Subcutaneous abdominal adipose tissue (tissue), 5 donors: Measurements from ENCODE around the gene KPNA5.
A peak's percentile ranks its signal among the peaks of the same experiment; 100 is the strongest.

Experiments
- H3K27ac ChIP-seq: one replicate; pipeline ENCODE4 v1.7.0; 2013; ENCODE audit warnings: low read depth, mild to moderate bottlenecking, inconsistent platforms, low read length, moderate library complexity
- H3K27me3 ChIP-seq, 5 donors: one replicate each; pipeline ENCODE4 v1.7.0; 2013; ENCODE audit warnings: low read length in 5 of 5, inconsistent platforms in 1 of 5; ENCODE audit not compliant: control insufficient read depth in 5 of 5, insufficient read depth in 4 of 5
- H3K36me3 ChIP-seq, 5 donors: one replicate each; pipeline ENCODE4 v1.7.0; 2013; ENCODE audit warnings: low read length in 5 of 5; ENCODE audit not compliant: control insufficient read depth in 5 of 5, insufficient read depth in 5 of 5
- H3K4me1 ChIP-seq, 5 donors: one replicate each; pipeline ENCODE4 v1.7.0; 2013; ENCODE audit warnings: low read length in 5 of 5, mild to moderate bottlenecking in 3 of 5, moderate library complexity in 1 of 5; ENCODE audit not compliant: control insufficient read depth in 5 of 5, insufficient read depth in 5 of 5
- H3K4me3 ChIP-seq, 5 donors: one replicate each; pipeline ENCODE4 v1.7.0; 2013; ENCODE audit warnings: low read length in 5 of 5, low read depth in 1 of 5
- H3K9ac ChIP-seq, 5 donors: one replicate each; pipeline ENCODE4 v1.7.0; 2013; ENCODE audit warnings: low read length in 5 of 5, mild to moderate bottlenecking in 4 of 5, moderate library complexity in 3 of 5
- H3K9me3 ChIP-seq, 5 donors: one replicate each; pipeline ENCODE4 v1.7.0; 2013; ENCODE audit warnings: low read length in 5 of 5; ENCODE audit not compliant: control insufficient read depth in 5 of 5
- donor health status: healthy.
- donor health status: healthy.
- donor health status: healthy.
- donor health status: healthy.
- donor health status: healthy.

Gene KPNA5

DNA sequence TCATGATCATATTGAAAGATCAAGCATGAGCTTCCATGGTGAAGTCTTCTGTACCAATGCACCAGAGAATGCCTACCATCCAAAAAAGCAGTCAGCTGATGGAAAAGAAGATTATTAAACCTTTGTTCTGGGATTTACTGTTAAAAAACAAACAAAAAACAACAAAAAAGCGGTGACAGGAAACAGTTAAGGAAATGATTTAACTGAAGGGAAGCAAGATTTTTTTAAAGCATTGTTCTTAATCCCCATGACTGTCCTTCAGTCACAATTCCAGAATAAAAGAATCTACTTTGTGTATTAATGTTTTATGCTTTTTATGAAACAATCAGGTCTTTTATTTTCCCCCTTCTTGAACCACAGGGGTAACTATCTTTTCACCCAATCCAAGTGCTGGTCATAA lies 60.6 kb downstream of the KPNA5 start:
- Histone ChIP-seq H3K4me1 (no peaks in the 10 kb centered on the region), H3K9me3 (peaks cover 0 to 10% (median 3%) of the 10 kb centered on the region in 5 donors), H3K9ac (no peak overlapping the region), H3K27ac (no peak overlapping the region), H3K27me3 (no peaks in the 10 kb centered on the region), H3K36me3 (peaks cover 0 to 10% (median 0%) of the 10 kb centered on the region in 5 donors), H3K4me3 (no peak overlapping the region)

DNA sequence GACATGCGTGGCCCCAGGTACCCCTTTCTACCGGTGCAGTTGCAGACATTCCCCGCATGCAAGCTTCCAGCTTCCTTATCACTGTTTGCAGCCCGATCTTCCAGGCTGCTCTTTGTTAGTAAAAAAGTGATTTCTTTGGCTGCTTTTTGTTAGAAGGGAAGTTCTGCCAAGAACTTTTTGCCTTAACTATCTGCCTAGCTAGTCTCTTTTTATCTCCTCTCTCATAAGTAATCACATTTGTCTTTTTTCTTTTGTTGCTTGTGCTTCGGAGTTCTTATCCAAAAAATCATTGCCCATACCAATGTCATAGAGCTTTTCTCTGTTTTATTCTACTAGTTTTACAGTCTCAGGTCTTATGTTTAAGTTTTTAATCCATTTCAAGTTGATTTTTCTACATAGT lies 64.2 kb downstream of the KPNA5 start:
- no peaks in the 10 kb centered on the region for H3K36me3 ChIP-seq
- H3K9ac ChIP-seq, result no peak overlapping the region
- H3K27ac ChIP-seq, result no peak overlapping the region
- no peak overlapping the region for H3K4me3 ChIP-seq
- peaks cover 0 to 6% (median 0%) of the 10 kb centered on the region in 5 donors for H3K9me3 ChIP-seq
- H3K4me1 ChIP-seq, result no peaks in the 10 kb centered on the region
- no peaks in the 10 kb centered on the region for H3K27me3 ChIP-seq

DNA sequence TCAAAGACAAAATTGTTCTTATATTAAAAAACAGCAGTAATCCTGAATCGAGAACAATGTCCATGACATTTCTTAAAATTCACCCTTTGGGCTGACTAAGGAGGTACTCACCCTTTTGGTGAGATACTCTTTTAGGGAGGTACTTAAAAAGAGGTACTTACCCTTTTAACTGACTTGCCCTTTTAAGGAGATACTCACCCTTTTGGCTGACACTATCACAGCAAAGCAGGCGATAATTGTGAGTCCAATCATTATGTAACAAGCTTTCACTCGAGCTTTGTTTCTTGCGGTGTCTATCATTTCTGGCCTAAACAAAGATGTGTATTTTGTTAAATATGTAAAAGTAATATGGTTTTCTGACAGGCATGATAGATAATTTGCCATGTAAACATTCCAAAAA lies 80.8 kb downstream of the KPNA5 start:
- peaks cover 0 to 2% (median 0%) of the 10 kb centered on the region in 5 donors for H3K36me3 ChIP-seq
- H3K4me3 ChIP-seq, result no peak overlapping the region
- no peak overlapping the region for H3K9ac ChIP-seq
- H3K9me3 ChIP-seq, result no peaks in the 10 kb centered on the region
- H3K27me3 ChIP-seq, result peaks cover 4 to 22% (median 9%) of the 10 kb centered on the region in 5 donors
- H3K4me1 ChIP-seq, result peaks cover 0 to 17% (median 15%) of the 10 kb centered on the region in 5 donors
- no peak overlapping the region for H3K27ac ChIP-seq

DNA sequence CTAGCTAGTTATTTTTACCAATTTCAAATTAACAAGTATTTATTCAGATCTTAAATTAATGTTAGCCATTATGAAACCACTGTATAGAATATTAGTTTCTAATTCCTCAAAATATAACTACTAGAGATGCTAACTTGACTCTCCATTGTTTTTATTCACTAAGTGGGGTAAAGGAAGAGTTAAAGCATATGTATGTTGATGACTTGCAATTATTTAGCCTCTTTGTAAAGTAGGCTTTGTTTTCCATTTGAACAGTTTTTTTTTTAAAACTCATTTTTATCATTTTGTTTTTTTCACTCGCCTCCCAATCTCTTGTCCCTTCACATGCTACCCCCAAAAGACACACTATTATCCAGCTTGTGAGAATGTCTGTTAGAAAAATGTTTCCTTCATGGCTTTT lies 81.2 kb downstream of the KPNA5 start:
- Histone ChIP-seq H3K36me3 (peaks cover 0 to 2% (median 0%) of the 10 kb centered on the region in 5 donors), H3K9ac (no peak overlapping the region), H3K27ac (no peak overlapping the region), H3K4me1 (peaks cover 0 to 18% (median 15%) of the 10 kb centered on the region in 5 donors), H3K27me3 (peaks cover 4 to 23% (median 11%) of the 10 kb centered on the region in 5 donors), H3K4me3 (no peak overlapping the region), H3K9me3 (no peaks in the 10 kb centered on the region)

DNA sequence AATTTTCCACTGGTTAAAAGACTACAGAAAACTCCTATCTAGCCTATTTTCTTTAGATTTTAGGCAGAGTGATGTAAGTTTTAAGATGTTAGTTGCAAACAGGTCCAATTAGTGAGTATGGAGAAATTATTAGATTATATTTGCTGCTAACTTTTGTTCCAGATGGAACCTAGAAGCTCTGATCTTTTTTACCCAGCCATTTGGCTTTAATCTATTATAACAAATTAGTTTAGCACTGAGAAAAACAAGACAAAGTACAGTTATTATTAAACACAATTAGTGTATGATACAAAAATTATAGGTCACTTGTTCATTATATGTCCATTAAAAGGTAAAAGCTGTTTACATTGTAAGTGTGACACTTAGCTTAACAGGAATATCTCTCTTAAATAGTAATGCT lies 82.0 kb downstream of the KPNA5 start:
- peaks cover 4 to 23% (median 11%) of the 10 kb centered on the region in 5 donors for H3K27me3 ChIP-seq
- peaks cover 0 to 20% (median 15%) of the 10 kb centered on the region in 5 donors for H3K4me1 ChIP-seq
- H3K4me3 ChIP-seq, result no peak overlapping the region
- H3K9ac ChIP-seq, result no peak overlapping the region
- peaks cover 0 to under 1% (median 0%) of the 10 kb centered on the region in 5 donors for H3K36me3 ChIP-seq
- no peak overlapping the region for H3K27ac ChIP-seq
- H3K9me3 ChIP-seq, result no peaks in the 10 kb centered on the region

DNA sequence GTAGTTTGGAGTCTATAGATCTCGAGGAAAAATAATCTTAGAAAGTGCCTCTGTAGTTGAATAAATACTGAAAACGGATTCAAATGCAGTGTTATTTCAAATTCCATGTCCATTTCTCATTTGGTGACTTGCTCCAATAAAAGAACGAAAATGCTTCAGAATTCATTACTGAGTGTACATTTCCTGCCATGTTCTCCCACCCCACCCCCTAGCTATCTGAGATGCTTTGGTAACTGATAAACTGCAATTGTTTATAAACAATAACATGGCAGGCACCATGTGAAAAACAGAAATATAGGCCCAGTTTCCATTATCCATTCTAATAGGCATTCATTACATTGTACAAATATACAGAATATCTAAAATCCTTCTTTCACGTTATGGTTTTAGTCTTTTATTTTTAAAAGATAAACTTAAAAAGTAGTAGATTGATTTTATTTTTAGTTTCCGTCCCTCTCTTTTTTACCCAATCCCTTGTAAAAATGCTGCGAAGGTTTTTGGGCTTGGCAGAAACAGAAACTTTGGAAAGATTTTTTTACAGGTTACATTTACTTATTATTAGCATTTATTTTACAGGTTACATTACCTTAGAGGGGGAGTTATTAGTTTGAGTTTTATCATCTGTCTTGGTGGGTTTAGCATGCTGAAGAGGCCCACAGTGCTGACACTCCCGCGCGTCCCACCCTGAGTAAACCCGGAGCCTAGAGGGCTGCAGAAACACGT lies 83.1 kb downstream of the KPNA5 start:
- peaks cover 4 to 23% (median 14%) of the 10 kb centered on the region in 5 donors for H3K27me3 ChIP-seq
- H3K4me1 ChIP-seq, result peaks cover 0 to 20% (median 15%) of the 10 kb centered on the region in 5 donors
- H3K9me3 ChIP-seq, result no peaks in the 10 kb centered on the region
- no peak overlapping the region for H3K27ac ChIP-seq
- no peak overlapping the region for H3K9ac ChIP-seq
- H3K36me3 ChIP-seq, result no peaks in the 10 kb centered on the region
- peak overlapping the region in 4 of 5 donors; percentile 71 to 79 (median 76) for H3K4me3 ChIP-seq

DNA sequence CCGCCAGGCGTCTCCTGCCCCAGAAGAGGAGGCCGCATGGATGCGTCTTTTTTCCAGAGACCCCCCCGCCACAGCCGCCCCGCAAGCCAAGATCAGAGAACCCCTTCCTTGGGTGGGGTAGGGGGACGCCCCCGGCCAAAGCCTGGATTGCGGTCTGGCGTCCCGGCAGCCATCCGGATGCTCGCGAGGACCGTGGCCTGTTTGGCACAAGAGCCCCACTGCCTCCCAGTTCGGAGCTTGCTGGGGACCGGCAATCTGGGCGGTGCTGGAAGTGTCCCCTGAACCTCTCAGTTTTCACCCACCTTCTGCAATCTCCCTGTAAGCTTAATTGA lies 83.6 kb downstream of the KPNA5 start:
- H3K9ac ChIP-seq, result peak overlapping the region in 2 of 5 donors; percentile 59
- H3K4me3 ChIP-seq, result peak overlapping the region; percentile 71 to 79 (median 75)
- no peak overlapping the region for H3K27ac ChIP-seq

DNA sequence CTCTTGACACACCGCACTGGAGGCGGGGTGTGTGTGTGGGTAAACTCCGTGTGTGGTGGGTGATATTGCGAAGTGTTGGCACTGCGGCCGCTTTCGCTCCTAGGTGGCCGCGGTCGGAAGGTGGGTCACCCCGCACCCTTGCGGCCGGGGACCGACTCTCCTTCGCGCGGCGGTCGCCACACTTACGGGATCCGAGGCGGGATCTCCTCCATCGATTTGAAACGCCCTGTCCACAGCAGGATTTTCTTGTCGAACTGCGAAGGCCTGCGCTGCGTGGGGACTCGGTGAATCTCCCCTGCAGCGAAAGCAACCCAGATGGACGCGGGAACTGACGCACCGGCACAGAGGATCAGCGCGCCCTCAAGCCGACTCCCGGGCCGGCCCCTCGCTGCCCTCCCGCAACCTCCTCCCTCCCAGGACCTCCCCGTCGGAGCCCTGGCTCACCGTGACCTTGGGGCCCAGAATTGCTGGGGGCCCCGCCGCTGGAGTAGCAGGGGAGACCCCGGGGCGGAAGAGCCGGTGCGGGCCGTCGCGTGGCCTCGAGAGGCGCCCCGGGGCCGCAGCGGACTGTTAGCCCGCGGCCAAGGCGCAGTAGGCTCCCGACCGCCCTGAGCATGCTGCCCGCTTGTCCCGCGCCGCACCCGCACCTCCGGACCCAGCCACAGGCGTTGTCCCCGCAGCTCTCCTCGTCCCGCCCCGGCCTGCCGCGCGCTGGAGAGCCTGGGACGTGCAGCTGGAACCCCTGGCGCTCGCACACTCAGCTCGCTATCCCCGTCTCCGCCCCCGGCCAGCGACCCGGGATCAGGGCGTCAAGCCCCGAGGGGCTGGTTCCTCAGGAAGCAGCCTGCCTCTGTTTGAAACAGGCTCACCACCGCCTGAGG lies 84.2 kb downstream of the KPNA5 start, which contains the start of gene FAM162B:
Gene FAM162B, minus strand, starts transcription at position 759 of the 881 bp plus-strand sequence. Its CDS starts 143 bp downstream, at position 616.
- Histone ChIP-seq H3K27ac (no peak within 1 kb of the TSS), H3K9ac (peak within 1 kb of the TSS in 3 of 5 donors; percentile 45 to 59 (median 59)), H3K9me3 (no peaks in the 10 kb centered on the region)

More for the DNA sequence above, 83.6 kb downstream of the KPNA5 start:
- Histone ChIP-seq H3K9me3 (no peaks in the 10 kb centered on the region), H3K27me3 (peaks cover 4 to 23% (median 14%) of the 10 kb centered on the region in 5 donors), H3K4me1 (peaks cover 0 to 20% (median 15%) of the 10 kb centered on the region in 5 donors), H3K36me3 (no peaks in the 10 kb centered on the region)

DNA sequence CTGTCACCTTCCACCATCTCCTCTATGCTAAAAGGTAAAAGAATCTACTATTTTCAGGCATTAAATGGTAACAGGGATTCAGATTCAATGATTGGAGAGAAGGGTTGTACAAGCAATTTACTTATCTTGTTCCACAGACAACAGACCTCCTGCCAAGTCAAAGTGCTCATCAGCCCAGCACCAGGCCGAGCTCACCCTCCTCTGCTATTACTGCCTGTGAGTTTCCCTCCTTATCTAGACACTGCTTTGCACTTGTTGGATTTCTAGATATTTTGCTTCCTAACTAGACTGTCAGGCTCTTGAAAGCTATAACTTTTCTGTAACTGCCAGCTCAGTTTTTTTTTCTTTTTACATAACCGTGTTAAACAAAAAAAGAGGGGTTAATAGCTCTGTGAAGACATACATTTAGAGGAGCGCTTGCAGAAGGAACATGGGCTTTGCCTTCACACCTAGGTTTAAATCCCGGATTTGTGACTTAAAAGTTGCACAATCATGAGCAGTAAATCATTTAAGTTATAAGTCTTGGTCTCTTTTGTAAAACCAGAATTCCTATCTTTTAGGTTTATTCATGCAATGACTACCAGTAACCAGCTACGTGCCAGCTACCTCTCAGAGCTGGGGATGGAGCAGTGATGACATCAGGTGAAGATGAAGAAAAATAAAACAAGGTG lies 85.6 kb downstream of the KPNA5 start:
- H3K27ac ChIP-seq, result no peak overlapping the region
- H3K36me3 ChIP-seq, result no peaks in the 10 kb centered on the region

More for the DNA sequence above, 84.2 kb downstream of the KPNA5 start, which contains the start of gene FAM162B:
- Histone ChIP-seq H3K27me3 (peaks cover 4 to 23% (median 14%) of the 10 kb centered on the region in 5 donors), H3K36me3 (no peaks in the 10 kb centered on the region), H3K4me3 (peak within 1 kb of the TSS; percentile 71 to 79 (median 75)), H3K4me1 (peaks cover 0 to 20% (median 15%) of the 10 kb centered on the region in 5 donors)

More for the DNA sequence above, 85.6 kb downstream of the KPNA5 start:
- Histone ChIP-seq H3K4me1 (peaks cover 0 to 20% (median 15%) of the 10 kb centered on the region in 5 donors), H3K4me3 (no peak overlapping the region), H3K9me3 (no peaks in the 10 kb centered on the region), H3K27me3 (peaks cover 4 to 23% (median 14%) of the 10 kb centered on the region in 5 donors), H3K9ac (no peak overlapping the region)
